HCT116 (cell line): Measurements from ENCODE around the gene SH3TC1.

Experiments used
- ATF3 ChIP-seq: IDR thresholded peaks from 2 replicates; pipeline ENCODE4 v1.6.1; 2012
- CTCF ChIP-seq, 3 experiments: fragments of 200-600 bp in 1 of 3; sonication (generic) in 1 of 3; IDR thresholded peaks in 2 of 3; conservative IDR thresholded peaks in 1 of 3; 2 replicates each; pipeline ENCODE4 v1.5.1; 2012 to 2017; ENCODE audit warnings: low read depth in 2 of 3, low read length in 2 of 3, antibody characterized with exemption in 1 of 3, borderline replicate concordance in 1 of 3, control low read depth in 1 of 3, mild to moderate bottlenecking in 1 of 3, mixed read lengths in 1 of 3, mixed run types in 1 of 3, moderate library complexity in 1 of 3; ENCODE audit not compliant: insufficient read depth in 1 of 3
- EZH2phosphoT487 ChIP-seq: fragments of 200-600 bp; IDR thresholded peaks from 2 replicates; pipeline ENCODE4 v1.6.1; 2018; ENCODE audit warnings: antibody characterized with exemption, borderline replicate concordance
- JUND ChIP-seq: IDR thresholded peaks from 2 replicates; pipeline ENCODE4 v1.6.1; 2012
- POLR2A ChIP-seq: IDR thresholded peaks from 2 replicates; pipeline ENCODE4 v1.7.0; 2011; ENCODE audit warnings: borderline replicate concordance; ENCODE audit not compliant: insufficient read depth, insufficient read length; ENCODE audit errors: extremely low read depth
- POLR2AphosphoS5 ChIP-seq: IDR thresholded peaks from 2 replicates; pipeline ENCODE4 v1.6.1; 2011; ENCODE audit warnings: mild to moderate bottlenecking, low read depth, low read length, moderate library complexity
- REST ChIP-seq: IDR thresholded peaks from 2 replicates; pipeline ENCODE4 v1.6.1; 2012; ENCODE audit warnings: low read depth
- SIN3A ChIP-seq: IDR thresholded peaks from 2 replicates; pipeline ENCODE4 v1.6.1; 2012; ENCODE audit warnings: low read depth
- SP1 ChIP-seq: IDR thresholded peaks from 2 replicates; pipeline ENCODE4 v1.6.1; 2012; ENCODE audit warnings: low read depth
- YY1 ChIP-seq: IDR thresholded peaks from 2 replicates; pipeline ENCODE4 v1.6.1; 2011; ENCODE audit warnings: low read length, low read depth, moderate library complexity, mild to moderate bottlenecking; ENCODE audit not compliant: insufficient replicate concordance; ENCODE audit errors: extremely low read depth
- ZNF274 ChIP-seq: fragments of 200-500 bp; sonication (Bioruptor generic); IDR thresholded peaks from 2 replicates; pipeline ENCODE4 v1.6.1; 2014; ENCODE audit warnings: mild to moderate bottlenecking, low read depth, low read length, inconsistent platforms
- TF ChIP-seq, protein P1 (sequence below): IDR thresholded peaks from 2 replicates; pipeline ENCODE4 v1.6.1; 2012

DNA sequence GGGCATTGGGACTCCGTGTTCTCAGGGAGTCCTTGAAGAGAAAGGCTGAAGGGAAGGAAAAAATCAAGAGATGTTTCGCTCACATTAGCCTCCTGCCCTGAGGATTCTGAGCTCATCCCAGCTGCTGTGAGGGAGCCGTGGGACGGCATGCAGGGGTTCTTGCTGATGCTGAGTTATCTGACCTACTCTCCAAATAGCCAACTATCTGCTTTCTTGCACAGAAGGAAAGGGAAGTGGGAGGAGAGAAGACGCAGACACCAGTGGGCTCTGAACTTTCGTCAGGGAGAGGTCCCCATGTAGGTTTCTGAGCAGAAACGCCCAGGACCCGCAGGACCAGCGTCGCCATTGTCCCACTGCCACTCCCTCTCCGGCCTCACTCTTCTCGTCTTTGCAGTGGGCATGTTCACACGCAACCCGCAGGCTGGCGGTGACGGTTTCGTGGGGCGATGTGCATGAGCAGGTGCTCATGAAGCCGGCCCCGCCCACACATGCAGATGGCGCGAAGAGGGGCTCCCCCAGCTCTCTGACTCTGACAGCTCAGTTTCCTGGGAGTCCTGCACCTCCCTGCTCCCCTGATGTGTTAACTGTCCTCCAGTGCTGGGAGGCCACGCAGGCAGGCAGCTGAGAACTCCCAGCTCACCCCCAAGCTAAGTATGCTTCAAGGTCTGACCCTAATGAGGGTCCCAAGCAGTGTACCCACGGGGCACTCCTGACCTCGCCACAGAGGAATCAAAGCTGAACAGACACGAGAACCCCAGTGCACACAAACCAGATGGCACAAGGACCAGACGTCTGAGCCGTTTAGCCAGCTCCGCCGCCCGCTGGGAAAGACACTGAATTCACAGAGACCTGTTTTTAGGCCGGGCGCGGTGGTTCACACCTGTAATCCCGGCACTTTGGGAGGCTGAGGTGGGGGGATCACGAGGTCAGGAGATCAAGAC lies 26.8 kb upstream of the SH3TC1 start:
- TF ChIP-seq CTCF (IDR thresholded peaks at IDR 0.05 in 2 of 3, conservative IDR thresholded peaks at IDR 0.05 in 1 of 3; ENCODE audit: borderline replicate concordance in 1 of 3, insufficient read depth in 1 of 3, low read depth in 2 of 3, low read length in 2 of 3) = no peak
- no peak for TF ChIP-seq POLR2AphosphoS5
- no peak for TF ChIP-seq EZH2phosphoT487
- TF ChIP-seq, protein P1, sequence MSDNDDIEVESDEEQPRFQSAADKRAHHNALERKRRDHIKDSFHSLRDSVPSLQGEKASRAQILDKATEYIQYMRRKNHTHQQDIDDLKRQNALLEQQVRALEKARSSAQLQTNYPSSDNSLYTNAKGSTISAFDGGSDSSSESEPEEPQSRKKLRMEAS = no peak
- no peak for TF ChIP-seq REST
- TF ChIP-seq JUND = no peak
- TF ChIP-seq YY1 = no peak
- no peak for TF ChIP-seq SP1
- TF ChIP-seq SIN3A = no peak
- no peak for TF ChIP-seq ZNF274
- no peak for TF ChIP-seq ATF3
- no peak for TF ChIP-seq POLR2A
